Activated CD4-positive, alpha-beta T cell treated with anti-CD3 and anti-CD28 coated beads, Interleukin-2, amount 50 U/mL, for 4 hours (primary cell): Measurements from ENCODE around the gene CNKSR3.

ENCODE experiments used
- DNase-seq, 2 experiments: peaks; one replicate each; pipeline ENCODE4 v3.0.0-alpha.2; 2020

Gene CNKSR3

DNA sequence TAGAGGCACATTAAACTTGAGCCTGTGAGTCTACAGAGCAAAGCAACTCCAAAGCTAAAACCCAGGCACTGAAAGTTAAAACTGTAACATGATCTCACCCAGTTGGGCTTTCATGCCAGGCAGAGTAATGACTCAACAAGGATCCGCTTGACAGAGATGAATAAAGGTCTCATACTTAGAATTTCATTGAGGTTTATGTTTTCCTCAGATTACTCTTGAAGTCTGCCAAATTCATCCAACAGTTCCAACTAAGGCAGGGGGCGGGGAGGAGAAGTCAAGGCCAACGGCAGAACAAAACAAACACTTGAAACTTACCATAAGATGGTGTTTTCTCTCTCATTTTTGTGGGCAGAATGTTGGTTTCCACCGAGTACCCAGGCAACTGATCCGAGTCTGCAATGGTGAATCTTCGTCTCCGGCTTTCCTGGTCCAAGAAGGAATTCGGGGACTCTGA lies 99.8 kb downstream of the CNKSR3 start:
- DNase-seq: no peak

GRCh38 chr6:154408891-154409500 lies 101.5 kb downstream of the CNKSR3 start:
- no peak for DNase-seq

GRCh38 chr6:154407440-154407839 lies 103.0 kb downstream of the CNKSR3 start:
- no peak for DNase-seq

- no peak for DNase-seq
Observed at GRCh38 chr6:154406869-154407268, 103.6 kb downstream of the CNKSR3 start.

GRCh38 chr6:154406301-154406700 lies 104.2 kb downstream of the CNKSR3 start:
- DNase-seq: no peak

DNA sequence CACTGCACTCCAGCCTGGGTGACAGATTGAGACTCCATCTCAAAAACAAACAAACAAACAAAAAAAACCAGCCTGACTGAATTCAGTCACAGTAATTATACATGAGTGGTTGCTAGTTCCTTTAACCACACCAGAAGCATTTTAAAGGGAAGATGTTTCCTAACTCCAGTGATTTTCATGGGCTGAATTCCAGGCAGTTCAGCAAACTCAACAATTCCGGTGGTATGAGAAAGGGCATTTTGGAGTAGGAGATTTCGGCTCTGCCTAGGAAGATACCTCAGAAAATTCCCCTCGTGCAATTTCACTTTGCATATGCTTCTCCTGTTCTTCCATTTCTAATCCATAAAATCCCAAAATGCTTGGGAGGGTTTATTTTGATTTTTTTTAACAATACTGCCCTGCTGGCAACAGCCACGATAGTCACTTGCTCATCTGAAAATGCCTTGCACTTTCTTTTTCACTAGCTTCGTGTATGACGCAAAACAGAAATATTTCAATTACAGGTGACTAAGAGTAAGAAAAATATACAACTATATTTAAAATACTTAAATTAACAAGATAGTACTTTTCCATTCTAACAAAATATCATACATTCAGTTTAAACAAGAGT lies 105.6 kb downstream of the CNKSR3 start:
- no peak for DNase-seq

DNA sequence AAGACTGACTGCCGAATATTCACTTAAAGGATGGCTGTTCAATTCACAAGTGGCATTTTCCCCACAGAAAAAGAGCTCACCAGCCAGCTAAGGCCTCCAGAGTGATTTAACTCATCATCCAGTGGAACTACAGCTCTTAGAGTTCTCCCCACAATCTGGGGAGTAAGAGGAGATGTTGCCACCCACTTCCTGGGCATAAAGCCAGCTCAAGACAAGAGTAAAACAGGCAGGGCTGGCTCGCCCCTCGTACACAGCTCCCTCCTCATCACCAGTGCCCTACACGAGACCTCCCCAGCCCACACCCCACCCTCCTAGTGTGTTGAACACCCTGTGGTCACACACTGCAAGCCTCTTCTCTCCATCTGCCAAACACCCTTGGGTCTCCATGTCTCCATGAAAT lies 106.7 kb downstream of the CNKSR3 start:
- DNase-seq: no peak

- no peak for DNase-seq
Observed at GRCh38 chr6:154402081-154402780, 108.3 kb downstream of the CNKSR3 start.

- no peak for DNase-seq
Observed at GRCh38 chr6:154399097-154399496, 111.4 kb downstream of the CNKSR3 start.

DNA sequence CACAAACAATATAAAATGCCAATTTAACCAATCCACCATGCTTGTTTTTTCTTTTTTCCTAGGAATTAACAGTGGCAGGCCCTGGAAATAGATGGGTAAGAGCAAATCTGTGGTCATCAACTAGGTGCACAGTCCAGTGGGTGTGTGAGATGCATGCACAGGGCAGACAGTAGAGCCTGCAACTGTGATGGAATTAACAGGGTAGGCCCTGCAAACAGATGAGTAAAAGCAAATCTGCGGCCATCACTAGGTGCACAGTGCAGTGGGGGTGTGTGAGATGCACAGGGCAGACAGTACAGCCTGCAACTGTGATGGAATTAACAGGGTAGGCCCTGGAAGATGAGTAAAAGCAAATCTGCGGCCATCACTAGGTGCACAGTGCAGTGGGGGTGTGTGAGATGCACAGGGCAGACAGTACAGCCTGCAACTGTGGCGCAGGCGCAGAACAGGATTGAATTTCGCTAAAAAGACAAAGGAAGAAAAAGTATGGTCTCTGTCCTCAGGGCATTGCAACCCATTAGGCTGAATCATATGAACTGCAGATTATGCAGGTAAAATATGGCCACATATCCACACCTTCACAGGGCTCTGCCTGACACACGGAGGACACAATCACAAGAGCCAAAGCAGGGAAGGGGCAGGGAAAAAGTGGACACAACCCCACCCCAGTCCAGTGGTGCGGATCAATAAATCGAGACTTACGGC lies 112.8 kb downstream of the CNKSR3 start:
- no peak for DNase-seq

DNA sequence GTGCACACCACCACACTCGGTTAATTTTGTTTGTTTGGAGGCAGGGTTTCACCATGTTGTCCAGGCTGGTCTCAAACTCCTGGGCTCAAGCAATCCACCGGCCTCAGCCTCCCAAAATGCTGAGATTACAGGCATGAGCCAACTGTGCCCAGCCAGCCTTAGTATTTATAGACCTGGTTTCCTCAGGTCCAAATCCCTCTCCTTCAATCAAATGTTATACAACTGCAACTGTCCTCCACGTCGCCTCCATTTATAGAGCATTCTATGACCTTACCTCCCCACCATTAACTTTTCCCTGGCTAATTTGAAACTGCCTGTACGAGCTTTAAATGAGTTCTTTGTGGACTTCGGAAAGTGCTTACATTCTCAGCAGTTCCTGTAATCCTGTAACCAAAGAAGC lies 114.6 kb downstream of the CNKSR3 start:
- no peak for DNase-seq

DNA sequence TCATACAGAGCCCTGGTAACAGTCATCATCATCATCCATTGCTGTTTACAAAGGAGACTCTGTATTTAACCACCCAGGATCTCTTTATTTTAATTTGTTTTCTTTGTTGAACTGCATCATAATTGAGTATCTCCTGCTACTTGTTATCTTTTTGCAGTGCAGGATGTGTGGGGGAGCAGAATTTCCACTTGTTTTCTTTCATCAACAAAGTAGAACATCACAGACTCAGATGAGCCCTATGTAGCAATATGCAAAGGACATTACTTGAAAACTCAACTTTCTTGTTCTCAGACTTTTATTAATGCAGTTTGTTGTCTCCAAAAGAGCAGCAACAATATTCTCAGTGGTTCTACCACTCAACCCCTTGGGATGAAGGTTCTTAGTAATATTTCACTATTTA lies 115.2 kb downstream of the CNKSR3 start:
- DNase-seq: no peak

GRCh38 chr6:154394571-154394970 lies 115.9 kb downstream of the CNKSR3 start:
- DNase-seq: no peak

- DNase-seq: no peak
Observed at GRCh38 chr6:154390034-154390433, 120.5 kb downstream of the CNKSR3 start.

- no peak for DNase-seq
Observed at GRCh38 chr6:154388803-154389202, 121.7 kb downstream of the CNKSR3 start.

DNA sequence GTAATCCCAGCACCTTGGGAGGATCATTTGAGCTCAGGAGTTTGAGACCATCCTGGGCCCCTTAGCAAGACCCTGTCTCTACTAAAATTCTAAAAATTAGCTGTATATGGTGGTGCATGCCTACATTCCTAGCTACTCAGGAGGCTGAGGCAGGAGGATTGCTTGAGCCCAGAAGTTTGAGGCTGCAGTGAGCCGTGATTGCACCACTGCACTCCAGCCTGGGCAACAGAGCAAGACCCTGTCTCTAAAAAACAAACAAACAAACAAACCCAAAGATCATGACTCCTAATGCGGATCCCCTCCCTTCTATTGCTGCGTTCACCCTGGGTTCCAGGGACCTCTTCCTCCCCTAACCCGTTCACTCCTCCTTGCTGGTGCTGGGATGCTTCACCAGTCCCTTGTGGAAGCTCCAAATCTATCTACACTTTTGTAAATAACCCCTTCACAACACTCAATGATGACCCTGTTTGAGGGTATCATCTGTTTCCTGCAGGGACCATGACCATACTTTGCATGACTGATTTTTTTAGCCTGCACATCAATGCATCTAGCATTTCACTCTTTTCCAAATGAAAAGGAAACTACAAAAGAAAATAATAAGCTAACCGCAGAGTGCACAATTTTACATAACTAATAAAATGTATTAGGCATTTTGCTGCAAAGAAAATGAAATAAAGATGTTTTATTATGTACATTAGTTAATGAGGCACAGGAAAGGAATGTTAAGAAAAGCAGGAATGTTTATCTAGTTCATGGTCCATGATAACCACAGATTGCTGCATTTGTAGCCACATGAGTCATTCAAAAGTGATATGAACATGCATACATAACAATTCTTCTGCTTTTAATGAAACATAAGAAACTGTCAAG lies 123.4 kb downstream of the CNKSR3 start:
- no peak for DNase-seq

- no peak for DNase-seq
Observed at GRCh38 chr6:154384191-154384590, 126.3 kb downstream of the CNKSR3 start.

DNA sequence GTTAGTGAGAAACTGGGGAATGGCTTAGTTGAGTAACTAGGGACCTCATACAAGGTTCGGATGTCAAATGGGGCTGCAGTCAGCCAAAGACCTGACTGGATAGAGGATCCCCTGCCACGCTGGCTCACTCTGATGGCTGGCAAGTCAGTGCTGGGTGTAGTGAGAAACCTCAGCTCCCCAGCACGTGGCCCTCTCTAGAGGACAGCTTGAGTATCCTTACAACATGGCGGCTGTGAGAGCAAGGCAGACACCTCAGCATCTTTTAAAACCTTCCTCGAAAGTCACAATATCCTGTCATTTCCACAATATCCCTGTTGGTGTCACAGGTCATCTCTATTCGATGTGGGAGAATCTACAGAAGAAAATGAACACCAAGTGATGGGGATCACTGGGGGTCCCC lies 127.2 kb downstream of the CNKSR3 start:
- DNase-seq: no peak

GRCh38 chr6:154382740-154383139 lies 127.7 kb downstream of the CNKSR3 start:
- no peak for DNase-seq

GRCh38 chr6:154381548-154381947 lies 128.9 kb downstream of the CNKSR3 start:
- DNase-seq: no peak

GRCh38 chr6:154380741-154381140 lies 129.7 kb downstream of the CNKSR3 start:
- no peak for DNase-seq

- no peak for DNase-seq
Observed at GRCh38 chr6:154379585-154379984, 130.9 kb downstream of the CNKSR3 start.

- no peak for DNase-seq
Observed at GRCh38 chr6:154378518-154378917, 132.0 kb downstream of the CNKSR3 start.
